A549 (cell line): ENCODE results near the gene FOXRED2. TPM values are rescaled to one million over a fixed set of nuclear protein-coding genes. Genes with fewer than 3 reads are reported as not detected.

ENCODE experiments used
- ATAC-seq, 2 experiments: fragments of 200-7000 bp in 1 of 2; fragments of >200 bp in 1 of 2; cut with Nextera tagmentation in 1 of 2; cut with Tn5 transposase in 1 of 2; 3 replicates each; pipeline versions ENCODE4 v1.8.0 to v1.9.1; 2018 to 2020; ENCODE audit warnings: mild to moderate bottlenecking in 1 of 2, moderate library complexity in 1 of 2
- CTCF ChIA-PET: fragments of 300-600 bp; sonication (Branson Sonifier 250); formaldehyde crosslinking; extraction: SDS; loops from one replicate; lab custom pipeline; 2021; ENCODE audit warnings: antibody characterized with exemption, inconsistent platforms; lab: Yijun Ruan, JAX
- POLR2A ChIA-PET: fragments of 350-600 bp; formaldehyde crosslinking; extraction: SDS; loops from one replicate; lab custom pipeline; 2021; ENCODE audit warnings: antibody characterized with exemption, inconsistent platforms; lab: Yijun Ruan, JAX
- DNase-seq, 2 experiments: peaks; one replicate each; pipeline versions ENCODE4 v3.0.0 to v3.0.0-alpha.2; 2011 to 2016; ENCODE audit warnings: low read depth in 1 of 2, low spot score in 1 of 2
- FAIRE-seq: peaks from 2 replicates; lab custom pipeline; 2011; peaks lifted over from hg19 to GRCh38; lab: Jason Lieb, UNC
- H3K27ac ChIP-seq, 2 experiments: fragments of >200 bp; sonication (Bioruptor Twin); formaldehyde crosslinking; 3 replicates each; pipeline ENCODE4 v1.5.1; 2016 to 2017
- H3K4me1 ChIP-seq: fragments of >200 bp; sonication (Bioruptor Twin); formaldehyde crosslinking; 3 replicates; pipeline ENCODE4 v1.6.1; 2016
- H3K4me2 ChIP-seq: fragments of >200 bp; sonication (Bioruptor Twin); formaldehyde crosslinking; 3 replicates; pipeline ENCODE4 v1.6.1; 2016
- H3K4me3 ChIP-seq: fragments of >200 bp; sonication (Bioruptor Twin); formaldehyde crosslinking; 3 replicates; pipeline ENCODE4 v1.5.1; 2016
- H3K9me3 ChIP-seq: fragments of >200 bp; sonication (Bioruptor Twin); formaldehyde crosslinking; 3 replicates; pipeline ENCODE4 v1.6.1; 2016
- BHLHE40 ChIP-seq: IDR thresholded peaks from 2 replicates; pipeline ENCODE4 v1.6.1; 2012; ENCODE audit warnings: low read depth, low read length, inconsistent platforms
- CBX2 ChIP-seq: fragments of 200-600 bp; sonication (generic); IDR thresholded peaks from 2 replicates; pipeline ENCODE4 v1.6.1; 2016; ENCODE audit warnings: low read depth, mild to moderate bottlenecking, borderline replicate concordance
- CEBPB ChIP-seq, 2 experiments: fragments of >200 bp in 1 of 2; sonication (Bioruptor Twin) in 1 of 2; formaldehyde crosslinking in 1 of 2; IDR thresholded peaks; 2 replicates each; pipeline ENCODE4 v1.6.1; 2012 to 2016
- CHD2 ChIP-seq: fragments of 150-350 bp; IDR thresholded peaks from 2 replicates; pipeline ENCODE4 v1.6.1; 2014; ENCODE audit warnings: low read length; ENCODE audit not compliant: partially characterized antibody
- EHMT2 ChIP-seq: fragments of 200-600 bp; sonication (generic); IDR thresholded peaks from 2 replicates; pipeline ENCODE4 v1.6.1; 2016; ENCODE audit warnings: antibody characterized with exemption, low read depth, mild to moderate bottlenecking, moderate library complexity
- EP300 ChIP-seq, 2 experiments: fragments of >200 bp; sonication (Bioruptor Twin); formaldehyde crosslinking; IDR thresholded peaks; 2 replicates in 1 of 2; 3 replicates in 1 of 2; pipeline ENCODE4 v1.6.1; 2016 to 2017
- ESRRA ChIP-seq: fragments of 150-350 bp; IDR thresholded peaks from 2 replicates; pipeline ENCODE4 v1.6.1; 2014; ENCODE audit warnings: mild to moderate bottlenecking, low read length, borderline replicate concordance
- FOSL2 ChIP-seq, 2 experiments: fragments of 450-650 bp in 1 of 2; fragments of >200 bp in 1 of 2; sonication (Bioruptor Twin) in 1 of 2; formaldehyde crosslinking; IDR thresholded peaks; 2 replicates each; pipeline versions ENCODE4 v1.5.0 to v1.6.1; 2016 to 2020; ENCODE audit warnings: mild to moderate bottlenecking in 1 of 2, moderate library complexity in 1 of 2
- GATA3 ChIP-seq: IDR thresholded peaks from 2 replicates; pipeline ENCODE4 v1.6.1; 2012; ENCODE audit warnings: borderline replicate concordance
- HOXB13 ChIP-seq: fragments of 250-450 bp; sonication (Bioruptor Pico); IDR thresholded peaks from 2 replicates; pipeline ENCODE4 v1.5.0; 2020; ENCODE audit warnings: low read depth, mild to moderate bottlenecking, moderate library complexity
- JUN ChIP-seq, 2 experiments: fragments of >200 bp; sonication (Bioruptor Twin); formaldehyde crosslinking; IDR thresholded peaks; 2 replicates in 1 of 2; 3 replicates in 1 of 2; pipeline ENCODE4 v1.6.1; 2016 to 2017
- JUNB ChIP-seq: fragments of >200 bp; sonication (Bioruptor Twin); formaldehyde crosslinking; IDR thresholded peaks from 2 replicates; pipeline ENCODE4 v1.6.1; 2016
- NPAS2 ChIP-seq: fragments of 250-450 bp; sonication (Bioruptor Pico); IDR thresholded peaks from 2 replicates; pipeline ENCODE4 v1.8.0; 2022; ENCODE audit warnings: mild to moderate bottlenecking, moderate library complexity, borderline replicate concordance
- RARB ChIP-seq: fragments of 250-450 bp; sonication (Bioruptor Pico); IDR thresholded peaks from 2 replicates; pipeline ENCODE4 v1.8.0; 2021; ENCODE audit warnings: mild to moderate bottlenecking, moderate library complexity
- RCOR1 ChIP-seq: fragments of 150-350 bp; IDR thresholded peaks from 2 replicates; pipeline ENCODE4 v1.6.1; 2014; ENCODE audit warnings: antibody characterized with exemption, low read length, low read depth
- TFCP2L1 ChIP-seq: fragments of 250-450 bp; sonication (Bioruptor Pico); IDR thresholded peaks from 2 replicates; pipeline ENCODE4 v1.5.0; 2021; ENCODE audit warnings: mild to moderate bottlenecking
- ZNF302 ChIP-seq: fragments of 250-450 bp; sonication (Bioruptor Pico); IDR thresholded peaks from 2 replicates; pipeline ENCODE4 v1.9.0; 2021; ENCODE audit warnings: inconsistent platforms, mild to moderate bottlenecking, moderate library complexity
- WGBS: methylation state at CpG from one replicate; pipeline ENCODE4 v1.1.6; 2017; ENCODE audit errors: missing lambda C conversion rate; 5-methylcytosine and 5-hydroxymethylcytosine counted together
- polyA plus RNA-seq, 4 experiments: library from polyadenylated mRNA; depleted of rRNA in 3 of 4; stranded (reverse); fragments of >200 nt; fragmentation: RNase III in 1 of 4; extraction: RNeasy Plus Mini Kit Qiagen cat#74134 plus additional on column Dnase treatment in 1 of 4; gene quantifications; 2 replicates in 3 of 4; 3 replicates in 1 of 4; pipeline ENCODE4 v1.2.3, GENCODE V29; 2011 to 2017
- TF ChIP-seq, protein P1 (sequence below): IDR thresholded peaks from 2 replicates; pipeline ENCODE4 v1.6.1; 2012
- TF ChIP-seq, protein P2 (sequence below): IDR thresholded peaks from 2 replicates; pipeline ENCODE4 v1.6.1; 2012; ENCODE audit warnings: low read depth, borderline replicate concordance
- TF ChIP-seq, protein P3 (sequence below): IDR thresholded peaks from 2 replicates; pipeline ENCODE4 v1.6.1; 2012
- TF ChIP-seq, protein P4 (sequence below): fragments of 250-450 bp; sonication (Bioruptor Pico); IDR thresholded peaks from 2 replicates; pipeline ENCODE4 v1.5.0; 2020; ENCODE audit warnings: low read depth, mild to moderate bottlenecking, moderate library complexity

The FOXRED2 gene
- polyA plus RNA-seq, 2 of the 4 experiments (the other 2 are of a cell fraction) = 5.7 to 12.3 TPM

DNA sequence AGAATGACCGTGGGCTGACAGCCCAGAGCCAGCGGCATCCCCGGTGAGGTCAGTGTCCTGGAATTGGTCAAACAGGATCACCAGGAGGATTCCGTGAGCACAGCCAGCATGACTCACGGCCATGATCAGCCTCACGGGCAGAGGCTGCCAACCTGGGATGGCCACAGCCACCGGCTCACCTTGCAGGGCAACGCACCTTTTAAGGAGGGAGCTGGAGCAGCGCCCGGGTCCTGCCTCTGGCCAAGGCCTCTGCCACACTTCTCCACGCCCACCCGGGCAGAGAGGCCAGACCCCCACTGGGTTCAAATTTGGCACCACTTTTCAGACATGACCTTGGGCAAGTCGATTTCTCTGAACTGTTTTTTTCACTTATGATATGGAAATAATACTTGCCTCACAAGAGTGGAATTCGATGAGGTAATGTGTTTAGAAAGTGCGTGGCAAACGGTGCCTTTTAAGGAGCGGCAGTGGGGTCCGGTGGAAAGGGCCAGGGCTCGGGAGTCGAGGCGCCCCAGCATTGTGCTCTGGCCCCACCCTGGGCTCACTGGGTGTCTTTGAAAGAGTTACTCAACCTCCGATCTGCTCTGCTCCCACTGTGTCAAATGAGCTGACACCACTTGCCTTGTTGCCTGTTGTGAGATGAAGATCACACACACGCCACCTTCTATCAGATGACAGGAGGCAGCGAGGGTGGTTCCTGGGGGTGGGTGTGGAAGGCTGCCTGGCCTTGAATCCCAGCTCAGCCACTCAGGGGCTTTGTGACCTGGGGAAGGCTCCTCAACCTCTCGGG lies 41.4 kb downstream of the FOXRED2 start:
- DNase-seq = peak; percentile 75 to 87
- H3K4me2 ChIP-seq = peak overlapping the region; percentile 66
- H3K4me1 ChIP-seq = peaks cover 89% of the 10 kb centered on the region
- peak; percentile 77 to 80 for ATAC-seq
- no peaks in the 10 kb centered on the region for H3K9me3 ChIP-seq
- CTCF ChIA-PET = interaction anchor here (1.4 to 11.3 kb wide), 3 partner anchors 11 to 164 kb away, joined by 3 to 113 read pairs (median 5); no protein-coding TSS in a partner anchor
- FAIRE-seq = no peak
- TF ChIP-seq CEBPB (IDR thresholded peaks at IDR 0.05) = peak in 1 of 2 experiments; percentile 37; a peak in 1 of 4 replicates
- TF ChIP-seq RARB = no peak
- no peak for TF ChIP-seq CBX2
- TF ChIP-seq JUNB = peak; percentile 74
- TF ChIP-seq, protein P1, sequence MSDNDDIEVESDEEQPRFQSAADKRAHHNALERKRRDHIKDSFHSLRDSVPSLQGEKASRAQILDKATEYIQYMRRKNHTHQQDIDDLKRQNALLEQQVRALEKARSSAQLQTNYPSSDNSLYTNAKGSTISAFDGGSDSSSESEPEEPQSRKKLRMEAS = peak; percentile 60
- TF ChIP-seq, protein P2, sequence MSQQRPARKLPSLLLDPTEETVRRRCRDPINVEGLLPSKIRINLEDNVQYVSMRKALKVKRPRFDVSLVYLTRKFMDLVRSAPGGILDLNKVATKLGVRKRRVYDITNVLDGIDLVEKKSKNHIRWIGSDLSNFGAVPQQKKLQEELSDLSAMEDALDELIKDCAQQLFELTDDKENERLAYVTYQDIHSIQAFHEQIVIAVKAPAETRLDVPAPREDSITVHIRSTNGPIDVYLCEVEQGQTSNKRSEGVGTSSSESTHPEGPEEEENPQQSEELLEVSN = no peak
- peak in 1 of 2 experiments; percentile 65; a peak in 1 of 5 replicates for TF ChIP-seq EP300 (IDR thresholded peaks at IDR 0.05)
- TF ChIP-seq GATA3 = peak; percentile 78; the same call in 1 of the 2 replicates
- 0 out of 2 replicates have a peak, but pooled peaks have one; percentile 33 for TF ChIP-seq ESRRA
- TF ChIP-seq FOSL2 (IDR thresholded peaks at IDR 0.05) = peak; percentile 34; the same call in 1 of the 2 replicates
- peak; percentile 86 for TF ChIP-seq FOSL2 (CRISPR knock-in tag; IDR thresholded peaks at IDR 0.05)
- TF ChIP-seq, protein P3, sequence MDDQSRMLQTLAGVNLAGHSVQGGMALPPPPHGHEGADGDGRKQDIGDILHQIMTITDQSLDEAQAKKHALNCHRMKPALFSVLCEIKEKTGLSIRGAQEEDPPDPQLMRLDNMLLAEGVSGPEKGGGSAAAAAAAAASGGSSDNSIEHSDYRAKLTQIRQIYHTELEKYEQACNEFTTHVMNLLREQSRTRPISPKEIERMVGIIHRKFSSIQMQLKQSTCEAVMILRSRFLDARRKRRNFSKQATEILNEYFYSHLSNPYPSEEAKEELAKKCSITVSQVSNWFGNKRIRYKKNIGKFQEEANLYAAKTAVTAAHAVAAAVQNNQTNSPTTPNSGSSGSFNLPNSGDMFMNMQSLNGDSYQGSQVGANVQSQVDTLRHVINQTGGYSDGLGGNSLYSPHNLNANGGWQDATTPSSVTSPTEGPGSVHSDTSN = 0 out of 2 replicates have a peak, but pooled peaks have one; percentile 11
- TF ChIP-seq JUN (IDR thresholded peaks at IDR 0.05) = peak; percentile 58; a peak in 4 of 5 replicates
- TF ChIP-seq TFCP2L1 (CRISPR knock-in tag) = no peak
- TF ChIP-seq RCOR1 = no peak
- TF ChIP-seq, all 56 proteins: peak for 9
- 9% methylated on average over 13 of the region's 25 CpGs for WGBS
- Histone ChIP-seq H3K27ac (peak overlapping the region; percentile 77 to 98), H3K4me3 (no peak overlapping the region)
- POLR2A ChIA-PET = interaction anchor here (0.9 to 1.1 kb wide), 3 partner anchors 10 to 77 kb away, joined by 3 to 5 read pairs (median 3); partner anchors contain the start of gene MYH9

DNA sequence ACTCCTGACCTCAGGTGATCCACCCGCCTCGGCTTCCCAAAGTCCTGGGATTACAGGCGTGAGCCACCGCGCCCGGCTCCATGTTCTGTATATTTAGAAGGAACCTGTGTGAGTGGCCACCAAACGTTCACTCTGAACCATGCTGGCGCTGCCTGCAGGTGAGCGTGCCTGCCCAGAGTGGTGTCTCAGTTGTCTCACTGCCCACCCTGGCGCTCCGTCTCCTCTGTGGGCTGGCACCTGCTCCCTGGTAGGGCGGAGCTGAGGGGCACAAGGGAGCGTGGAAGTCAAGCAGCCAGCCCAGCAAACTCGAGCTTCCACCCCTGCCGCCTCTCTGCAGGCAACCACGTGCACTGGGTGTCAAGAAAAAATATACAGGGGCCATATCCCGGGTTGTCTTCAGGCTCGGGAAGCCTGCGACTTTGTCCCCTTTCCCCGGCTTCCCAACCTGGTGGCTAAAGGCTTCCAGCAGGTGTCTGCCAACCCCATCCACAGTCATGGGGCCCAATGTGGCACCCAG lies 42.1 kb downstream of the FOXRED2 start:
- 68% methylated on average over 14 of the region's 20 CpGs for WGBS
- no peak for ATAC-seq
- Histone ChIP-seq H3K4me3 (no peak overlapping the region), H3K4me1 (peaks cover 85% of the 10 kb centered on the region), H3K4me2 (peak overlapping the region; percentile 66), H3K27ac (peak overlapping the region; percentile 77 to 98), H3K9me3 (no peaks in the 10 kb centered on the region)
- ChIA-PET CTCF (interaction anchor here (11.3 kb wide), 1 partner anchor 163 kb away, joined by 113 read pairs; no protein-coding TSS in a partner anchor), POLR2A (interaction anchor here (1.0 kb wide), 1 partner anchor 11 kb away, joined by 3 read pairs; no protein-coding TSS in a partner anchor)
- no peak for DNase-seq
- FAIRE-seq = no peak
- TF ChIP-seq, protein P2 = peak; percentile 63; the same call in 1 of the 2 replicates
- TF ChIP-seq ZNF302 (CRISPR knock-in tag) = peak; percentile 21; the same call in 1 of the 2 replicates
- no peak for TF ChIP-seq BHLHE40
- TF ChIP-seq, protein P4, sequence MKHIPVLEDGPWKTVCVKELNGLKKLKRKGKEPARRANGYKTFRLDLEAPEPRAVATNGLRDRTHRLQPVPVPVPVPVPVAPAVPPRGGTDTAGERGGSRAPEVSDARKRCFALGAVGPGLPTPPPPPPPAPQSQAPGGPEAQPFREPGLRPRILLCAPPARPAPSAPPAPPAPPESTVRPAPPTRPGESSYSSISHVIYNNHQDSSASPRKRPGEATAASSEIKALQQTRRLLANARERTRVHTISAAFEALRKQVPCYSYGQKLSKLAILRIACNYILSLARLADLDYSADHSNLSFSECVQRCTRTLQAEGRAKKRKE (CRISPR knock-in tag) = 0 out of 2 replicates have a peak, but pooled peaks have one; percentile 4
- no peak for TF ChIP-seq EHMT2
- no peak for TF ChIP-seq NPAS2
- TF ChIP-seq CHD2 = no peak
- TF ChIP-seq CEBPB (IDR thresholded peaks at IDR 0.05) = no peak
- TF ChIP-seq FOSL2 (IDR thresholded peaks at IDR 0.05) = no peak
- TF ChIP-seq FOSL2 (CRISPR knock-in tag; IDR thresholded peaks at IDR 0.05) = no peak
- TF ChIP-seq HOXB13 (CRISPR knock-in tag) = peak; percentile 61; the same call in 1 of the 2 replicates
